Activated CD8-positive, alpha-beta memory T cell treated with anti-CD3 and anti-CD28 coated beads, Interleukin-2, amount 50 U/mL, for 1 hour (primary cell): ENCODE data around the gene TNFRSF14.

Experiments used
- DNase-seq: peaks from one replicate; pipeline ENCODE4 v3.0.0-alpha.2; 2020; ENCODE audit errors: extremely low read depth

Gene TNFRSF14

DNA sequence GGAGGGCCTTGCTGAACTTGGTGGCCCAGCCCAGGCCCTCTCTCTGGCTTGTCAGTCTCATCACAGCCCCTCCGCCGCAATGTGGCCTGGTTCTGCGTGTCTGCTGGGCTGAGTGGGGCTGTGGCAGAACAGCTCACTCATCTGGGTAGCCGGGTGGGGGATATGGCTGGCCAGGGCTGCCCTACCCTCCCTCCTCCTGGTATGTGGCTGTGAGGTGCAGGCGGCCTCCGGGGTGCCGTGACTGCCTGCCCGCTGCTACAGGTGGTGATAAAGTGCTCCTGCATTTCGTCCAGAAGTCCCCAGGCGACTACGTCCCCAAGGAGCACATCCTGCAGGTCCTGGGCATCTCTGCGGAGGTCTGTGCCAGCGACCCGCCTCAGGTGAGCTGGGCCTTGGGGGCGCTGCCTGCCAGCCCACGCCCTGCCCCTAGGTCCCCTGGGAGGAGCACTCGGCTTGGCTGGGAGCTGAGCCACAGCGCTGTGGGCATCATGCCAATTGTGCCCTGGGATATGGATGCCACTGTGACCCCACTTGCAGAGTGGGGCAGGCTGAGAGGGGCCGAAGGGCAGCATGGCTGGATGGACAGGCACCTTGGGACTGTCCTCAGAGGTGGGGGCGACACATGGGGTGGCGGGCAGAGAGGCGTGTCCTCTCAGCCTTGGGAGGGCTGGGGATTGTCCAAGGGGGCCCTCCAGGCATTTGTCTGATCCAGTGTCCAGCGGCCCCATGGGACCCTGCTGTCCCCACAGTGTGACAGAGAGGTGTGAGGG, 32.7 kb downstream of the TNFRSF14 start:
- DNase-seq, result no peak

DNA sequence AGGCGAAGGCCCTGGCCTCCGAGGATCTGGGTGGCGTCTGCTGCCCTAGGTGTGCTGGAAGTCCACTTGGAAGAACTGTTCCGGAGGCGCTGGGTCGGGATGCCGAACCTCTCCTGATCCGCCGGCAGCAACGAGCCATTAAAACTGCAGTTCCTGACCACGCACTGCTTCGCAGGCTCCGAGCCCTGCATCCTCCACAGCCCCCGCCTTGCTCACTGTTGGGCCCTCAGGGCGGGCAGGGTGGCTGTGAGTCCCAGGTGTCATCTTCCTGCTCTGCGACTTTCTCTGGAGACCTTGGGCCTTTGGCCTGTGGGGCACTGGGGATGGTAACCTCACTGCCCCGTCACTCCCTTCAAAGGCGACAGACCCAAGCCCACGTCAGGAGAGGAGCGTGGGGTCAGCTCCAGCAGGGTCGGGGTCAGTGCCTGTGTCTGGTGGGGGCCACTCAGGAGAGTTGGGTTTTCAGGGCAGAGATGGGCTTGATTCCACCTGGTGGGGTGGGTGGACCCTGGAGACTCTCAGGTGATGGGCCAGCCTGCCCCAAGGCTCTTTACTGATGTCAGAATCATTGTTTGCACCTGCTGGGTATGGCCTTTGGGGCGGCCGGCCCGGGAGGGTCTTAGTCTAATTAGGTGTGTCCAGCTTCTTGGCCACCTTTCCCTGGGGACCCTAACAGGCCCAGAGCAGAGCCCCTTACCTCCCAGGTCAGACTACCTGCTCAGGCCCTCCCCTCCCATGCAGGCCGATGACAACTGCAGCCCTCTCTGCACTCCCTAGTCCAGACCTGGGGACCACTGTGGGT, 33.5 kb downstream of the TNFRSF14 start:
- DNase-seq, result no peak

DNA sequence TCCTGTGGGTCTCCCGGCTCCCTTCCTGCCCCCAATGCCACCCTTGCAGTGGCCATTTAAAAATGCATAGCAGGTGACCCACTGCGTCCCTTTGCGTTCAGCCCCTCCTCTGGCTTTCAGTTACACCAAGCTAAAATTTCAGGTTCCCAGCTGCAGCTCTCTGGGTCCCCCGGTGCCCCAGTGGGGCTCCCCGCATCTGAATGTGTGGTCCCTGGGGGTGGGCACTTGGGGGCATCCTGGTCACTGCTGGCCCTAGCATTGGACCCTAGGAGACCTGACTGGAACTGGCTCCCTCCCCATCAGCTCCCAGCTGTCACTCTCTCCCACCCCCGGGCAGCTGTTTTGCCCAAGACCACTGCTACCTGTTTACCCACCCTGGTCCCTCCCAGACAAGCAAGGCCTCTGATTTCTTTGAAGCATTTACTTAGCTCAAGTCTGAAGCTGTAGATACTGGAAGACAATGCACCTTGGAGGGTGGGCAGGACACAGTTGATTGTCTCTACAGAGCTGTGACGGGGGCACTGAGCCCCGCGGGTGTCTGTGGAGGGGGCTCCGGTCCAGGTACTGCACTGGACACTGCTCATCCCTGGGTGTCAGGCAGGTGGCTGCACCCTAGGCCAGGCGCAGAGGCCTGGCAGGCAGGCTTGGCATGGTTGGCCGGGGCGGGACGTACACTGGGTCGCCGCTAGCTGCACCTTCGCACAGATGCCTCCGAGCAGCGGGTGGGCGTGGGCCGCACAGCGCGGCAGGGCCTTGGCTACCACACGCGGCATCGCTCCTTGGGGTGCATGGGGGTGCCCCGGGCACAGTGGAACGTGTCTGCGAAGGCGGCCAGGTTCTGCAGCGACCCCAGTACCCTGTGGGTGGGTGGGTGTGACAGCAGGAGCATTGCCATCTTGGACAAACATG, 34.3 kb downstream of the TNFRSF14 start:
- DNase-seq, result no peak

DNA sequence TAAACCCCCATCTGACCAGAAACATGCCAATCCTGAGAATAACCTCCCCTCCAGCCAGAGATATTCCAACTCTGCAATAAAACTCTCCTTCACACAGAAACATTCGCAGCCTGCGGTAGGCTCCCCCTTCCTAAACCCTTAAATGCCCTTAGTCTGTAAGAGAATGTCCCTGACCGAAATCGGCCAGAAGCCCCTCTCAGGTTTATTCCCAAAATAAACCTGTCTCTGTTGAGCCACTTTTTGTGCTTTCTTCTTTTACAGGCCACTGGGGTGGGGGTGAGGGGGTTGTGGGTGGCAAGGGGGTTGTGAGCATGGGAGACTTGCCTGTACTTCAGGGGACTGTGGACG, 35.0 kb downstream of the TNFRSF14 start:
- no peak for DNase-seq

DNA sequence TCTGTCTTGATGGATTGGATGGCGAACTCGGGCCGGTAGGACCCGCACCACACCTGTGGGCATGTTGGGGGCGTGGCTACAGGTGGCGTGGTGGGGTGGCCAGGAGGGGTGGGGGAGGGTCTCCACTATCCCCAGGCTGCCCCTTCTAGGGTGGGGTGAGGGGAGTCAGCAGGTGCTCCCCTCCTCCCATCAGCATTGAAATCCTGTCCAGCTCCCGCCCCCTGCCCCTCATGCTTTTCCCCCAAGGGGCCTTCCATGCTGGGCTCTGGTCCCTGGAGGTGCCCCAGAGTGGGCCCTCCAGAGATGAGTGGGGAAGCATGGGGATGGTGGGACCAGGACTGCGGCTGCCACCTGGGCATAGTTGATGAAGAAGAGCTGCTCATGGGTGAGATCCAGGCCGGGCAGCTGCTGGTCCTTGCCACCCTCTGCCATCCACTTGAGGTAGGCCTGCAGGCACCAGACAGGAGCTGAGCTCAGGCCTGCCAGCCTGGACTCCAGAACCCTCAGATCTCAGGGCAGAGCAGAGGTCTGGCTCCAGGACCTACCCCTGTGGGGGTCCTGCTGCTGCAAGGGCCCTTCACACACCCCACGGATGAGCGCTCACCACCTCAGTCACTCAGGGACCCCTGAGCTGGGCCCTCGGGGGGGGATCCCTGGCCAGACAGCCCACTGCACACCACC, 35.5 kb downstream of the TNFRSF14 start:
- DNase-seq, result no peak

DNA sequence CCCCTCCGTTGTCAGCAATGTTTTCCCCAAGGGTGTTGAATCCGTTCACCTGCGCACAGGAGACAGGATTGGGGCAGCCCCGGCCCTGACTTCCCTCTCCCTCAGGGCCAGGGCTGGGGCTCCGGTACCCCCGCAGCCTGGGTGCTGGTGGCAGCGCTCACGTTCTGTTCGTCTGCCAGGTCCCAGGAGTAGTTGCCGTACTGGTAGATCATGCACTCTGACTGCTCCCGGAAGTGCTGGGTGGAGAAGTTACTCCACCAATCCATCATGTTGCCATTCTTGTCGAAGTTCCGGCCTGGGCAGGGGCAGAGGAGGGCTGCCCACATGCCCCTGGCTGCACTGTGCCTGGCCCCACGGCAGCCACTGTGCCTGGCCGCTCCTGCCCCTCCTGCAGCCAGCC, 36.5 kb downstream of the TNFRSF14 start:
- no peak for DNase-seq

DNA sequence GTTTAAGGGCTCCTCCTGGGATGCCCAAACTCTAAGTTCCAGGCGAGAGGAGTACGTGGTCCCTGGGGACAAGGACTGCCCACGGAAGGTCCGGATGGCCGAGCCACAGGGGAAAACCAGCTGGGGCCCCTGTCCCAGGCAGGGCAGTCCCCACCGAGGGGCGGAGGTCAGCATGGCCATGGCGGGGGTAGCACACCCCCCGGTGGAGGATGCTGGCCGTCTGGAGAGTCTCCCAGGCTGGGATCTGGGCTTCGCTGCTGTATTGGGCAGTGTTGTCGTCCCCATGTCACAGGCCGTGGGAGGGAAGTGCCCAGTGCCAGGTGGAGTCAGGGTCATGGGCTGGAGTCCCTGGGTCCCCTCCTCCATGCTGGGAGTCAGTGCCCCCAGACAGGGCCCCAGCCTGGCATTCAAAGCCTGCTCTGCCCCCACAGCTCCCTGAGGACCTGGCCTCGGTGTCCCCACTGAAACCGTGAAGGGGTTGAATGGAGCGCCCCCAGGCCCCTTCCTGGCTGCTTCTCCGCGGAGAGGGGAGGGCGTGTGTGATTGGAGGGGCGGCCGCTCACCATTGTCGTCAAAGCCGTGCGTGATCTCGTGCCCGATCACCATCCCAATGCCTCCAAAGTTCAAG, 37.2 kb downstream of the TNFRSF14 start:
- DNase-seq, result no peak

DNA sequence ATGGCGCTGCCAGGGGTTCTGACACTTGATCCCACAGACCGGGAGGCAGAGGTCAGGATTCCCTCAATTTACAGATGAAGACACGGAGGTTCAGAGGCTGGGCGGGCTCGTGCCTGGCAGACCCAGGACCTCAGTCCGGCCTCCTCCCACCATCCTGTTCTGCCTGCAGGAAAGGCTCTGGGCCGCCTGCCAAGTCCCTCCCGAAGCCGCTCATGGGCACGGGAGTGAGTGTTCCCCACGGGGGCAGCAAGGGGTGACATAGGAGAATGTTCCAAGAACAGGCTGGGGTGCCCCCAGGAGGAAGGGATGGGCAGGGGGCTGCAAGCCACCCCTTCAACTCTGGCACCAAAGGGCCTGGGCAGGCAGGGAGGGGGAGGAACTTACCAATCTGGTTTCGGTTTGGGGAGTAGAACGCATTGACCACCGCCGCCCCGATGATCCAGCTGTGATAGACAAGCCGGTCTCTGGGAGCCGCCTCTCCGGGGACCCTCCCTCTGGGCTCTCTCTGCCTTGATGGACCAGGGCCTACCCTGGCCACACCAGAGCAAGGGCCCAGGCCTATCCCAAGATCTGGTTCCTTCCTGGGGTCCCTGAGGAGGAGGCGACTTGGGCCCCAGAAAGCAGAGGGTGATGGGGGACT, 38.0 kb downstream of the TNFRSF14 start:
- DNase-seq, result no peak

DNA sequence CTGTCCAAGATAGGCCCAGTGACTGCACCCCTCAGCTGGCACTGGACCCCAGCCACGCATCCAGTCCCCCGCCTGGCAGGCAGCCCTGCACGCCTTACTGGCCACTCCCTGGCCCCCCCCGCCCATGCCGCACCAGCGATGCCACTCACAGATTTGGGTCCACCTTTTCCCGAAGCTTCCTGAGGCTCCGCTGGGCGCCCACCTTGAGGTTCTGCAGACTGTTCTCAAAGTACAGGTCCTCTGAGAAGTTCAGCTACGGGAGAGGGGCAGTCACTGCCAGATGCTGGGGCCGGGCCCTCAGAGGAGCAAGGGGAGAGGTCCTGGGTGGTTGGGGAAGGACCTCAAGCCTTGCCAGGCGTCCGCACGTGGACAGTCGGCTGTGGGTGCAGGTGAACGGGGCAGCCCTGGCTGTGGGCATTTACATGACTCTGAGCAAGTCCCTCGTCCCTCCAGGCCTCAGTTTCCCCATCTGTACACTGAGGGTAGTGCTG, 38.5 kb downstream of the TNFRSF14 start:
- no peak for DNase-seq

DNA sequence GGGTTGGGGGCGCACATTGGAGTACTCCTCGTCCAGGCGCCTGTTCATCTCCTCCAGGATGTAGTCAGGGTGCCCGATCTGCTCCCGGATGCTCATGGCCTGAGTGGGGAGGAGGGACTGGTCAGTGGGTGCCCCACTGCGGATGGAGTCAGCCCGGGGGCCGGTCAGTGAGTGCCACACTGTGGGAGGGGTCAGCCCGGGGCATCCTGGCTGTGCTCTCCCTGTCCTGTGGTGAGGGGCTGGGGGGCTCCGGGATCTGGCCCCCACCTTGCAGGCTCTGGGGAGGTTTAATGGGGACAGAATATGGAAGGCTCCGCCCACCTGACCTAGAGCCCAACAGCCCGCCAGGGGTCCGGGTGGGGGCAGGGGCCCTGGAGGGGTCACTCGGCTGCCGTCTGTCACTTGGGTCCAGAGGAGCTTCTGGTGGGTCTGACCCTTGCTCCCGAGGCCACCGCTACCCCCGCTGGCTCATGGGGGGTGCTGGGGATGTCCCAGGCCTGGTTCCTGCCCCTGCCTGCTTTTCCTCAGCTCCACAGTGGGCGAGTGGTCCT, 39.2 kb downstream of the TNFRSF14 start:
- no peak for DNase-seq

DNA sequence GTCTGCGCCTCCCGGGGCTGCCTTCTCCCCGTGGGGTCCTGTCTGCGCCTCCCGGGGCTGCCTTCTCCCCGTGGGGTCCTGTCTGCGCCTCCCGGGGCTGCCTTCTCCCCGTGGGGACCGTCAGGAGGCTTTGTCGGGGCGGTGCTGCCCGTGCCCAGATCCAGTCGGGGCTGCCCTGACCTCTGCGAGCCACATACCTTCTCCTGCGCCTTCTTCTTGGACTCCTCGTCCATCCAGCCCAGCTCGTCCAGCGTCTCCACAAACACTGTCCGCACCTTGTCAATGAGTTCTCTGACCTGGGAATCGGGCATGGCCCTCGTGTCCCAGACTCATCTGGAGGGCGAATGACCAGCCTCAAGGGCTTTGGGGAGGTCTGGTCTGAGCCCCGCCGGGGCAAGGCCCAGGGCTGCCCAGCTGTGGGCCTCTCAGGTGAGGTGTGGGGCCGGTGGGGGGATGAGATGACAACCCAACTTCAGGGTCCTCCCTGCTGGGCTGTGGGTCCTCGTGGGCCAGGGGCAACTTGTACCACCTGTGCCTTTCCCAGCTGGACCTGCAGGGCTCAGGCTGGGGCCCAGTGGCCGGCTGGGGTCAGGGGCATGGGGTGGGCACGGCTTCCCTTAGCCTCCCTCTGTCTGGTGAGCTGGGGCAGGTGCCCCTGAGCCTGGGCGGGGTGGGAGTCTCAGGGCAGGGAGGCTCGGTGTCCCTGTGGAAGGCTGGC, 39.8 kb downstream of the TNFRSF14 start:
- no peak for DNase-seq

DNA sequence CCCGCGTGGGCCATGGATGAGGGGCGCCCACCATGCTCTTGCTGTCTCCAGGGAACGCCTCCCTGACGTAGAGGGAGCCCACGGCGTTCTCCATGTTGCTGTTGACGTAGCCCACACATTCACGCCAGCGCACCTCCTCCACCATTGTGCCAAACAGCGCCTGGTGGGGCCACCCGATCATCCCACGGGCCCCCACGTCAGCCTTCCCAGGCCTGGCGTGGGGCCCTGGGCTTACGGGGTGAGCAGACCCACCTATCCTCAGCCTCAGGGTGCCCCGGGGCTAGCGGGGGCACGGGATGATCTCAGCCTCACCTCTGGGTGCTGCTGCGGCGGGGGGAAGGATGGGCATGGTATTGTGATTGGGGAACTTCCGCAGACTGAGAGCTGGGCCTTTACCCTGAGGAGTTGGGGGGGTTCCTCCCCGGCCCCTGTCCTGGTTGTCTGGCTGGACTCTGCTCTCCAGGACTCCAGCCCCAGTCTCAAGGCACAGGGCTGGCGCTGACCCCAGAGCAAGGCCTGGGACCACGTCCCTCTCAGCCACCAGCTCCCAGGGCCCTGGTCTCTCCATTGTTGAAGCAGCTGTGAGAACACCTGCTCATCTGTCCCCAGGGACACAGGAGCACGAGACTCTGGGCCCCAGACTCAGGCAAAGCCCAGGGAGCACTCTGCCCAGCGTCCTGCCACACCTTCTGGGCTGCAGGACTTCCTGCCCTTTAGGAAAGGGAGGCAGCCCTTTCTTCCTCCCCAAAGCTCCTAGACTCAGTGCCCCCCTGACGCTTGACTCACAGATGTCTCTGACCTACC, 40.6 kb downstream of the TNFRSF14 start:
- no peak for DNase-seq

DNA sequence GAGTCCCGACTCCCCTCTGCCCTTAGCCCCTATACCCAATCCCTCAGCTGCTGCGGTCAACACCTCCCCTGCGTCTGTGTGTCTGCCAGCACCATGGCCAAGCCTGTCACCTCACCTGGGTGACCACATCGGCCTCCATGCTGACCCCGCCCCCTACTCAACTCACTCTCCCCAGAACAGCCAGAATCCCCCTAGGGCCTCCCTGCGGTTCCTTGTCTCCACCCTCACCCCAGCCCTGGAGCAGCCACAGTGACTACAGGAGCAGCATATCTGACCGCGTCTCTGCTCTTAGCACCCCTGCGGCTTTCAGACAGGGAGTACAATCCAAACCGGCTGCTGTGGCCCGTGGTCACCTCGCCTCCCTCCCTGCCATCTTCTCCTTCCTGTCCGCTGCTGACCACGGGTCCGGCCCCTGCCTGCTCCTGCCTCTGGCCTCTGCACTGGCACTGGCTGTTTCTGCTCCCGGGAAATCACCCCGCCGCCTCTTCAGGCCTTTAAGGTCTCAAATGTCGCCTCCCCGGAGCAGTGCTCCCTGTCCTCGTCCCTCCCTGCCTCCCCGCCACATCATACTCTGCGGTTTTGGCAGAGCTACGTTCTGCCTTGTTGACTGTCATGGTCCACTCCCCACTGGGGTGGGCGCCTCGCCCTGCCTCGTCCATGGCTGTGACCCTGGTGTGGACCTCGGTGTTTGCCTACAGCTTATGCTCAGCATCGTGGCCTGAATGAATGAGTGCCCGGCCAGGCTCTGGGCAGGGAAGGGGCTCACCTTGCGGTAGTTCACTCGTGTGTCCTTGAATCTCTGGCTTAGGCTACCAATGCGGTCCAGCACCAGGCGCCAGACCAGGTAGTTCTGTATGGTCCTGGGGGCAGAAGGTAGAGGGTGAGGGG, 41.5 kb downstream of the TNFRSF14 start:
- no peak for DNase-seq

DNA sequence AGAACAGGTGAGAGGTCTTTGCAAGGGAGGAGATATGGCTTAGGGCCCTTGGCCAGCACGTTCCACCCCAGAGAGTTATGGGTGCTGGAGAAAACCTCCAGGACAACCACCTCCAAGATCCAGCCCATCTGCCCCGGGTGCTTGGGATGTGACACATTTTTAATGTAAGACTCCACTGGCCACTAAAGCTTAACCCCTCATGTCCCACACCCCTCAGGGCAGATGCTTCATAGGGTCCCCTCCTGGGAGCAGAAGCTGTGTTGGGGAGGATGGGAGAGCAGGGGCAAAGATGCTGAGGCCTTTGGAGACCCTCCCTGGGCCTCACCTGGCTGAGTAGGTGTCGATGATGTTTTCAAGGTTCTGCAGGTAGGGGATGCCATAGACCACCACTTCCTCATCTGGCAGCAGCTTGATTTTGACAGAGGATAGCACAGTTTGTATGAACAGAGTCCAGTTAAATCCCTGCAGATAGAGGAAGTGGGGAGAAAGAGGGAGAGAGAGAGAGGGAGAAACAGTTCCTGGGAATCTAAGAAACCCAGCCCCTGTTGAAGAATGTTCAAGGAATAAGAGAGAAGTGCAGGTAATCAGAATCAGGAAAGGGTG, 42.3 kb downstream of the TNFRSF14 start:
- DNase-seq, result no peak

DNA sequence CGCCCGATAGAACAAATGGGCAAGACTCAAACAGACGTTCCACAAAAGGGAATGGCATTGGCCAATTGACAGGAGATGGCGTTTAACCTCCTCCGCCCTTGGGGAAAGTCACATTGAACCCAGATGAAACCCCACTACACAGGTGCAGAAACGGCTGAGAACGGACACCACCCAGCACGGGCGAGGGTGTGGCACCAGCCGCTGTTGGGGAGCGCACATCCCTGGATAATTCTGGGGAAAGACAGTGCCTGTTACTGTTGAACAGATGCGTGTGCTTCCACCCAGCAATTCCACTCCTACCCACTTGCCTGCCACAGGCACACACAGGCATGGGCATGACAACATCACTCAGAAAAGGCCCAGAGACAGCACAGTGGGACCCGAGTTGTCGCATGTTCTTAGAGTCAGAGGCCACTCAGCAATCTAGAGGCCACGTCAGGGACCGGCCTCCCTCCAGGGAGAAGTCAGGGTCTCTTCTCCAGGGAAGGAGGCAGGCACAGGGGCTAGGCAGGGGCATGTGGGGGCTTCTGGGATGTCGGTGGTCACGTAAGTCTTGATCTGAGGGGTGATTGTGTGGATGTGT, 45.6 kb downstream of the TNFRSF14 start:
- DNase-seq, result no peak

DNA sequence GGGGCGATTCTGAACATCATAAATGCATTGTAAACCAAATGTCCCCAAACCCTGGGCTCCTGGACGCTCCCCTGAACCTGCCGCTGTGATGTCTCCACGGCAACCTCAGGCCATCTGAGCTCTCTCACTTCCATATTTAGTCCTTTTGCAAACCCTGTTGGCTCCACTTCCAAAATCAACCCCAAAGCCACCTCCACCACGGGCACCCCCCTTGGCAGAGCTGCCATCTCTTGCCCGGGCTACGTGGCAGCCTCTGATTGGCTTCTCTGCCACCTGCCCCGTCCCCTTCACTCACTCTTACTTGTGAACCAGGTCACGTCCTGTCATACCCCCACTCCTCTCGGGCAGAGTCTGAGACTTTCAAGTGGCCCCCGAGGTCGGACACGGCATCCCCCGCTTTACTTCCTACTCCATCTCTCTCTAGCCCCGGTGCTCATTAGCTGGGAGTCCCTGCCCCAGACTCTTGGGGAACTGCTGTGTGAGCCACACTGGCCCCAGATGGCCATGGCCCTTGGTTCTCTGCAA, 46.2 kb downstream of the TNFRSF14 start:
- no peak for DNase-seq
